Tibial nerve (tissue), 4 donors: ENCODE measurements around the gene CAMK1D.

Source experiments
- CTCF ChIP-seq, 5 experiments: fragments of 200-600 bp in 3 of 5; fragments of 450-650 bp in 2 of 5; sonication (generic) in 3 of 5; IDR thresholded peaks; one replicate each; pipeline ENCODE4 v1.5.1; 2016 to 2019; ENCODE audit warnings: antibody characterized with exemption in 5 of 5, mild to moderate bottlenecking in 3 of 5, moderate library complexity in 2 of 5
- EP300 ChIP-seq, 2 donors: sonication (generic); formaldehyde crosslinking; IDR thresholded peaks; one replicate each; pipeline ENCODE4 v1.6.1; 2017; ENCODE audit warnings: antibody characterized with exemption in 2 of 2, mild to moderate bottlenecking in 1 of 2
- POLR2A ChIP-seq, 2 donors: fragments of 450-650 bp; IDR thresholded peaks; one replicate each; pipeline ENCODE4 v1.6.1; 2017; ENCODE audit warnings: antibody characterized with exemption in 2 of 2, mild to moderate bottlenecking in 2 of 2, moderate library complexity in 2 of 2

DNA sequence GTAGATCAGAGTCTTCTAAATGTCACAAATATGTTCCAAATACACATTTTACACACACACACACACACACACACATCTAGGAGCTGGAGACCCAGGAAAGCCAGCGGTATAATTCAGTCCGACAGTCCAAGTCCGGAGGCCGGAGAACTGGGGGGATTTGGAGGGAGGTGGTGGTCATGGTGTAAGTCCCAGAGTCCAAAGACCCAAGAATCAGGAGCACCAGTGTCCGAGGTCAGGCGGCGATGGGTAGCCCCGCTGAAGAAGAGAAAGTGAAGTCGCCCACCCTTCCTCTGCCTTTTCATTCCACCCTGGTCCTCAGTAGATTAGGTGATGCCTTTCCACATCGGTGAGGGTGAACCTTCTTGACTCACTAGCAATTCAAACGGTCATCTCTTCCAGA is 154.8 kb downstream of the CAMK1D start:
- TF ChIP-seq CTCF (IDR thresholded peaks at IDR 0.05), result no peak
- no peak for TF ChIP-seq POLR2A (IDR thresholded peaks at IDR 0.05)
- TF ChIP-seq EP300 (IDR thresholded peaks at IDR 0.05), result no peak
